Measurements from ENCODE around the gene CCDC122. TPM values are rescaled to one million over a fixed set of nuclear protein-coding genes. Genes with fewer than 3 reads are reported as not detected.

CCDC122 gene
- total RNA-seq, 6 donors from 2014 or later = 3.5 to 52.4 (median 4.4) TPM

- Histone ChIP-seq H3K9me3 (no peaks in the 10 kb centered on the region), H3K36me3 (no peaks in the 10 kb centered on the region), H3K4me1 (no peaks in the 10 kb centered on the region), H3K27me3 (no peaks in the 10 kb centered on the region), H3K27ac (no peak overlapping the region), H3K4me3 (no peak overlapping the region)
- TF ChIP-seq CTCF (IDR thresholded peaks at IDR 0.05) (no peak), EP300 (IDR thresholded peaks at IDR 0.05) (no peak), POLR2AphosphoS5 (IDR thresholded peaks at IDR 0.05) (no peak), POLR2A (IDR thresholded peaks at IDR 0.05) (no peak)
- no peak for ATAC-seq (ENCODE audit: low FRiP score in 2 of 2)
- no peak for DNase-seq
Observed at GRCh38 chr13:43794416-43794815, 85.1 kb downstream of the CCDC122 start.

GRCh38 chr13:43792076-43792881 lies 87.3 kb downstream of the CCDC122 start:
- DNase-seq (no peak), ATAC-seq (ENCODE audit: low FRiP score in 2 of 2) (no peak)
- Histone ChIP-seq H3K36me3 (no peaks in the 10 kb centered on the region), H3K4me1 (peaks cover 2 to 5% (median 3%) of the 10 kb centered on the region in 4 donors), H3K27me3 (peaks cover 0 to 8% (median 4%) of the 10 kb centered on the region in 4 donors), H3K4me3 (no peak overlapping the region), H3K27ac (no peak overlapping the region), H3K9me3 (no peaks in the 10 kb centered on the region)
- 67 to 68% methylated on average over 3 of the region's 3 CpGs for WGBS, 2 donors
- TF ChIP-seq EP300 (IDR thresholded peaks at IDR 0.05) = no peak
- TF ChIP-seq POLR2AphosphoS5 (IDR thresholded peaks at IDR 0.05) = no peak
- no peak for TF ChIP-seq CTCF (IDR thresholded peaks at IDR 0.05)
- TF ChIP-seq POLR2A (IDR thresholded peaks at IDR 0.05) = no peak

GRCh38 chr13:43787997-43788396 lies 91.5 kb downstream of the CCDC122 start:
- Histone ChIP-seq H3K4me3 (no peak overlapping the region), H3K27me3 (peaks cover 0 to 23% (median 13%) of the 10 kb centered on the region in 4 donors), H3K9me3 (no peaks in the 10 kb centered on the region), H3K4me1 (peaks cover 21 to 28% (median 23%) of the 10 kb centered on the region in 4 donors), H3K27ac (no peak overlapping the region), H3K36me3 (no peaks in the 10 kb centered on the region)
- no peak for DNase-seq
- WGBS, 2 donors = 57 to 58% methylated on average over 2 of the region's 2 CpGs
- TF ChIP-seq CTCF (IDR thresholded peaks at IDR 0.05) = peak in 2 of 6 experiments; percentile 24 to 30
- no peak for TF ChIP-seq POLR2AphosphoS5 (IDR thresholded peaks at IDR 0.05)
- no peak for TF ChIP-seq EP300 (IDR thresholded peaks at IDR 0.05)
- TF ChIP-seq POLR2A (IDR thresholded peaks at IDR 0.05) = no peak
- no peak for ATAC-seq (ENCODE audit: low FRiP score in 2 of 2)

GRCh38 chr13:43787518-43787891 lies 92.0 kb downstream of the CCDC122 start:
- WGBS, 2 donors = 17 to 26% methylated on average over 4 to 9 of the region's 9 CpGs
- no peaks in the 10 kb centered on the region for H3K36me3 ChIP-seq
- H3K27ac ChIP-seq = no peak overlapping the region
- H3K4me1 ChIP-seq = peaks cover 21 to 28% (median 23%) of the 10 kb centered on the region in 4 donors
- no peak for DNase-seq
- no peak for TF ChIP-seq POLR2AphosphoS5 (IDR thresholded peaks at IDR 0.05)
- TF ChIP-seq POLR2A (IDR thresholded peaks at IDR 0.05) = no peak
- H3K4me3 ChIP-seq = peak overlapping the region in 3 of 4 donors; percentile 40 to 63 (median 61)
- no peak for ATAC-seq (ENCODE audit: low FRiP score in 2 of 2)
- H3K9me3 ChIP-seq = no peaks in the 10 kb centered on the region
- H3K27me3 ChIP-seq = peaks cover 0 to 23% (median 13%) of the 10 kb centered on the region in 4 donors

GRCh38 chr13:43786766-43787517 lies 92.6 kb downstream of the CCDC122 start, which contains the start of gene ENOX1:
Gene ENOX1, minus strand, starts transcription at chr13:43786972.
- Histone ChIP-seq H3K4me1 (peaks cover 21 to 28% (median 23%) of the 10 kb centered on the region in 4 donors), H3K4me3 (peak within 1 kb of the TSS; percentile 40 to 63 (median 54)), H3K9me3 (no peaks in the 10 kb centered on the region), H3K36me3 (no peaks in the 10 kb centered on the region), H3K27me3 (peaks cover 0 to 23% (median 13%) of the 10 kb centered on the region in 4 donors), H3K27ac (peak within 1 kb of the TSS in 2 of 4 donors; percentile 37 to 38)
- no peak for TF ChIP-seq POLR2A (IDR thresholded peaks at IDR 0.05)
- no peak for TF ChIP-seq EP300 (IDR thresholded peaks at IDR 0.05)
- no peak for TF ChIP-seq CTCF (IDR thresholded peaks at IDR 0.05)
- TF ChIP-seq POLR2AphosphoS5 (IDR thresholded peaks at IDR 0.05) = no peak
- DNase-seq = peak; percentile 23 to 90
- peak; percentile 77 to 82 for ATAC-seq (ENCODE audit: low FRiP score in 2 of 2)
- 1% methylated on average over 22 to 65 of the region's 93 CpGs for WGBS, 2 donors
